Stimulated activated naive CD8-positive, alpha-beta T cell treated with anti-CD3 and anti-CD28 coated beads, Interleukin-15, Interleukin-2, amounts not matched to agents 100 ng/mL and 50 ng/mL, for 24 hours (primary cell): ENCODE results near the gene FAM217A.

ENCODE experiments used
- H3K27ac Mint-ChIP-seq: one replicate; pipeline ENCODE4 v1.8.0; 2021; ENCODE audit warnings: mild to moderate bottlenecking, mixed read lengths
- H3K27me3 Mint-ChIP-seq: one replicate; pipeline ENCODE4 v1.8.0; 2021; ENCODE audit warnings: mixed read lengths
- H3K36me3 Mint-ChIP-seq: one replicate; pipeline ENCODE4 v1.8.0; 2021; ENCODE audit warnings: low read depth, mixed read lengths
- H3K4me1 Mint-ChIP-seq: one replicate; pipeline ENCODE4 v1.8.0; 2021; ENCODE audit warnings: low read depth, mixed read lengths
- H3K4me3 Mint-ChIP-seq: one replicate; pipeline ENCODE4 v1.8.0; 2021; ENCODE audit warnings: mild to moderate bottlenecking, mixed read lengths
- H3K9me3 Mint-ChIP-seq: one replicate; pipeline ENCODE4 v1.8.0; 2021; ENCODE audit warnings: mixed read lengths

Gene FAM217A

GRCh38 chr6:4021133-4021853, 57.6 kb downstream of the FAM217A start:
- H3K4me3 Mint-ChIP-seq, result peak overlapping the region; percentile 95
- H3K27me3 Mint-ChIP-seq, result no peaks in the 10 kb centered on the region
- H3K4me1 Mint-ChIP-seq, result peaks cover 75% of the 10 kb centered on the region

GRCh38 chr6:4020822-4021132, 58.2 kb downstream of the FAM217A start:
- peaks cover 80% of the 10 kb centered on the region for H3K4me1 Mint-ChIP-seq
- no peaks in the 10 kb centered on the region for H3K9me3 Mint-ChIP-seq
- H3K27me3 Mint-ChIP-seq, result no peaks in the 10 kb centered on the region
- H3K36me3 Mint-ChIP-seq, result peaks cover 36% of the 10 kb centered on the region
- H3K4me3 Mint-ChIP-seq, result peak overlapping the region; percentile 95
- peak overlapping the region; percentile 97 for H3K27ac Mint-ChIP-seq

More at GRCh38 chr6:4021133-4021853, 57.6 kb downstream of the FAM217A start:
- H3K27ac Mint-ChIP-seq, result peak overlapping the region; percentile 97
- no peaks in the 10 kb centered on the region for H3K9me3 Mint-ChIP-seq
- peaks cover 36% of the 10 kb centered on the region for H3K36me3 Mint-ChIP-seq

GRCh38 chr6:4018924-4019236, 60.1 kb downstream of the FAM217A start:
- peaks cover 79% of the 10 kb centered on the region for H3K4me1 Mint-ChIP-seq
- H3K4me3 Mint-ChIP-seq, result peak overlapping the region; percentile 95
- peak overlapping the region; percentile 92 for H3K27ac Mint-ChIP-seq
- H3K27me3 Mint-ChIP-seq, result no peaks in the 10 kb centered on the region
- peaks cover 27% of the 10 kb centered on the region for H3K36me3 Mint-ChIP-seq
- H3K9me3 Mint-ChIP-seq, result no peaks in the 10 kb centered on the region
